ENCODE measurements around the gene GNAL. TPM values are rescaled to one million over a fixed set of nuclear protein-coding genes. Genes with fewer than 3 reads are reported as not detected.

The GNAL gene
- total RNA-seq (2014; rRNA removed; shearing (Covaris generic)): 1.5 and 2.3 TPM in 2 replicates

GRCh38 chr18:11688972-11689668 lies at the start of gene GNAL:
Gene GNAL, plus strand, starts transcription at chr18:11689264. Its CDS starts 300 bp downstream, at chr18:11689564.

GRCh38 chr18:11851146-11851805 lies 162.2 kb downstream of the GNAL start, which contains the start of gene CHMP1B:
Gene CHMP1B, plus strand, starts transcription at chr18:11851413. Its CDS starts 99 bp downstream, at chr18:11851512.

GRCh38 chr18:11908182-11909060 lies 219.4 kb downstream of the GNAL start, which contains the start of gene MPPE1:
Gene MPPE1, minus strand, starts transcription at chr18:11908317. Its CDS starts 11,053 bp downstream, at chr18:11897264.

Other genes with a start within 250 kb of the GNAL start
- not detected in 2 replicates for gene SLC35G4, start 79.7 kb upstream of the GNAL start, total RNA-seq (2014; rRNA removed; shearing (Covaris generic))
- 50.1 and 56.1 TPM in 2 replicates for gene CHMP1B, start 162.1 kb downstream of the GNAL start, total RNA-seq (2014; rRNA removed; shearing (Covaris generic))
- gene MPPE1, start 219.1 kb downstream of the GNAL start, total RNA-seq (2014; rRNA removed; shearing (Covaris generic)): 7.8 and 11.3 TPM in 2 replicates

Data from A375 (cell line).